ENCODE results near the gene TRIM63.

The TRIM63 gene

GRCh38 chr1:26053718-26054560 is 13.5 kb downstream of the TRIM63 start:
- no peak for DNase-seq

GRCh38 chr1:26050248-26050640 is 17.2 kb downstream of the TRIM63 start:
- no peak for DNase-seq

- DNase-seq = no peak
Observed at GRCh38 chr1:26049531-26050247, 17.7 kb downstream of the TRIM63 start.

GRCh38 chr1:26047278-26047874 is 20.1 kb downstream of the TRIM63 start:
- no peak for DNase-seq

- no peak for DNase-seq
Observed at GRCh38 chr1:26046246-26047095, 21.0 kb downstream of the TRIM63 start.

- DNase-seq = no peak
Observed at GRCh38 chr1:26045722-26046245, 21.6 kb downstream of the TRIM63 start, which contains the start of gene SLC30A2. Gene SLC30A2, minus strand, starts transcription at chr1:26046118. Its CDS starts 222 bp downstream, at chr1:26045896.

- DNase-seq = peak; percentile 10
Observed at GRCh38 chr1:26044971-26045721, 22.3 kb downstream of the TRIM63 start.

GRCh38 chr1:26044414-26044813 is 23.0 kb downstream of the TRIM63 start:
- no peak for DNase-seq

GRCh38 chr1:26043765-26044164 is 23.7 kb downstream of the TRIM63 start:
- no peak for DNase-seq

- no peak for DNase-seq
Observed at GRCh38 chr1:26041978-26042377, 25.5 kb downstream of the TRIM63 start.

- no peak for DNase-seq
Observed at GRCh38 chr1:26041401-26041800, 26.0 kb downstream of the TRIM63 start.

GRCh38 chr1:26038904-26039303 is 28.5 kb downstream of the TRIM63 start:
- DNase-seq = no peak

- DNase-seq = no peak
Observed at GRCh38 chr1:26038477-26038876, 29.0 kb downstream of the TRIM63 start.

- no peak for DNase-seq
Observed at GRCh38 chr1:26037904-26038303, 29.5 kb downstream of the TRIM63 start.

GRCh38 chr1:26036756-26037281 is 30.6 kb downstream of the TRIM63 start:
- DNase-seq = no peak

- peak; percentile 35 for DNase-seq
Observed at GRCh38 chr1:26035959-26036755, 31.3 kb downstream of the TRIM63 start.

GRCh38 chr1:26035203-26035958 is 32.0 kb downstream of the TRIM63 start:
- peak; percentile 92 for DNase-seq

GRCh38 chr1:26034504-26035202 is 32.8 kb downstream of the TRIM63 start:
- DNase-seq = no peak

All from NCI-H1694 treated with DMSO at 0.1 percent for 48 hours (cell line).